ENCODE data around the gene EPN2. TPM values are rescaled to one million over a fixed set of nuclear protein-coding genes. Genes with fewer than 3 reads are reported as not detected.

The EPN2 gene
- total RNA-seq, 2 experiments from 2014 or later, result 20.1 to 20.4 TPM

GRCh38 chr17:19361326-19361725, 124.2 kb downstream of the EPN2 start:
- intact Hi-C loops (cut with micrococcal nuclease; ENCODE audit: unreplicated experiment), result loop anchor here (5.0 kb wide), 2 partner anchors 106 to 146 kb away; no protein-coding TSS in a partner anchor
- no peaks in the 10 kb centered on the region for H3K9me3 ChIP-seq (ENCODE audit: low read length)
- H3K79me2 ChIP-seq (ENCODE audit: insufficient read depth, low read depth, low read length), result peaks cover 3% of the 10 kb centered on the region; the same call in 1 of the 2 replicates
- ChIA-PET POLR2A (no interaction called here), CTCF (ENCODE audit: unreplicated experiment) (interaction anchor here (0.6 kb wide), 1 partner anchor 70 kb away, joined by 3 read pairs; no protein-coding TSS in a partner anchor)
- H3K36me3 ChIP-seq (ENCODE audit: insufficient read depth, low read length), result no peaks in the 10 kb centered on the region
- no peak overlapping the region for H3K27ac ChIP-seq (ENCODE audit: low read depth, low read length, poor library complexity, severe bottlenecking)
- H3K4me3 ChIP-seq (ENCODE audit: low read depth, low read length, poor library complexity, severe bottlenecking), result no peak overlapping the region
- no peak for DNase-seq (ENCODE audit: low spot score)
- H4K20me1 ChIP-seq (ENCODE audit: insufficient read depth, low read length), result no peaks in the 10 kb centered on the region
- no peaks in the 10 kb centered on the region for H3K9me2 ChIP-seq (ENCODE audit: insufficient read depth, low read length)
- H3K4me1 ChIP-seq (ENCODE audit: insufficient read depth, low read length, poor library complexity, severe bottlenecking), result peaks cover 16% of the 10 kb centered on the region
- no TSS peak for BruUV-seq (replicated peaks)
- no peak overlapping the region for H2AFZ ChIP-seq (ENCODE audit: low read length)
- peak overlapping the region; percentile 83 for H3K4me2 ChIP-seq (ENCODE audit: low read length)
- no peak for TF ChIP-seq EZH2phosphoT487 (IDR thresholded peaks at IDR 0.05; ENCODE audit: borderline replicate concordance, low read depth, low read length)
- no peak for TF ChIP-seq CTCF (conservative IDR thresholded peaks at IDR 0.05; ENCODE audit: low read length)

- intact Hi-C loops (cut with micrococcal nuclease; ENCODE audit: unreplicated experiment), result loop anchor here (5.0 kb wide), 2 partner anchors 105 to 145 kb away; no protein-coding TSS in a partner anchor
- no peaks in the 10 kb centered on the region for H4K20me1 ChIP-seq (ENCODE audit: insufficient read depth, low read length)
- TF ChIP-seq CTCF (conservative IDR thresholded peaks at IDR 0.05; ENCODE audit: low read length) (no peak), EZH2phosphoT487 (IDR thresholded peaks at IDR 0.05; ENCODE audit: borderline replicate concordance, low read depth, low read length) (no peak)
- H3K36me3 ChIP-seq (ENCODE audit: insufficient read depth, low read length), result no peaks in the 10 kb centered on the region
- BruUV-seq (replicated peaks), result no TSS peak
- no peaks in the 10 kb centered on the region for H3K9me2 ChIP-seq (ENCODE audit: insufficient read depth, low read length)
- ChIA-PET CTCF (ENCODE audit: unreplicated experiment) (interaction anchor here (2.6 kb wide), 1 partner anchor 16 kb away, joined by 9 read pairs; the partner anchor contains the start of gene MAPK7), POLR2A (interaction anchor here (0.6 to 1.4 kb wide), 2 partner anchors 63 to 135 kb away, joined by 3 to 5 read pairs; no protein-coding TSS in a partner anchor)
- peaks cover 3% of the 10 kb centered on the region; the same call in 1 of the 2 replicates for H3K79me2 ChIP-seq (ENCODE audit: insufficient read depth, low read depth, low read length)
- H3K4me2 ChIP-seq (ENCODE audit: low read length), result peak overlapping the region; percentile 83
- H2AFZ ChIP-seq (ENCODE audit: low read length), result peak overlapping the region; percentile 69; the same call in 1 of the 2 replicates
- no peaks in the 10 kb centered on the region for H3K9me3 ChIP-seq (ENCODE audit: low read length)
- no peak for DNase-seq (ENCODE audit: low spot score)
- H3K4me1 ChIP-seq (ENCODE audit: insufficient read depth, low read length, poor library complexity, severe bottlenecking), result peaks cover 16% of the 10 kb centered on the region
- H3K27ac ChIP-seq (ENCODE audit: low read depth, low read length, poor library complexity, severe bottlenecking), result no peak overlapping the region
- H3K4me3 ChIP-seq (ENCODE audit: low read depth, low read length, poor library complexity, severe bottlenecking), result peak overlapping the region; percentile 74
Observed at GRCh38 chr17:19361944-19362276, 124.7 kb downstream of the EPN2 start.

Data from OCI-LY7 (cell line).